OCI-LY3 (cell line): Measurements from ENCODE around the gene PDE4D.

ENCODE experiments used
- CTCF ChIP-seq: fragments of 200-600, 300-600 bp; sonication (generic); IDR thresholded peaks from 2 replicates; pipeline ENCODE4 v1.5.1; 2014; ENCODE audit warnings: antibody characterized with exemption, low read length, low read depth
- EZH2phosphoT487 ChIP-seq: fragments of 200-600 bp; shearing (Covaris generic); IDR thresholded peaks from 2 replicates; pipeline ENCODE4 v1.6.1; 2018; ENCODE audit warnings: antibody characterized with exemption, mixed run types, low read depth

DNA sequence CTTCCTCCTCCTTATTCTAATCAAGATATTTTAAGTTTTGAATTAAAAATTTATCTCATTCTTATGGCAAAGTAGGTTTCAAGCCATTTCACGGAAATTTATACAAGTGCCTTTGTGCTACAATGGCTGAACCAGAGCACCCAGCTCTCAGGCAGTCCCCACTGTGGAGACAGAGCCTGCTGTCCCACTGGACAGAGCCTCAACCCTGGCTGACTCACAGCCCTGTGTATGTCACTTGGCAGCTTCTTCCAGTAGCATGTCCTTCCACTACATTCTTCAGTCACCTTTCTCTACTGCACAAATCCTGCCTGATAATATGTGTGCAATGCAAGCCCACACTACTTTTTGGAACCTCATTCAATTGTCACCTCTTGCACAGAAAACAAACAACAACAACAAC, 253.1 kb downstream of the PDE4D start:
- TF ChIP-seq CTCF = no peak
- no peak for TF ChIP-seq EZH2phosphoT487
